Ascending aorta (tissue), 2 donors: ENCODE results near the gene NUDT3. TPM values are rescaled to one million over a fixed set of nuclear protein-coding genes. Genes with fewer than 3 reads are reported as not detected.

ENCODE experiments used
- DNase-seq, 2 donors: peaks; one replicate each; pipeline ENCODE4 v3.0.0-alpha.2; 2019; ENCODE audit warnings: low spot score in 2 of 2
- H3K27ac ChIP-seq, 2 donors: fragments of 200-600 bp; sonication (generic); one replicate each; pipeline ENCODE4 v1.5.1; 2016 to 2017; ENCODE audit warnings: mild to moderate bottlenecking in 1 of 2
- H3K27me3 ChIP-seq: fragments of 200-600 bp; sonication (generic); one replicate; pipeline ENCODE4 v1.5.1; 2017
- H3K36me3 ChIP-seq, 2 donors: fragments of 200-600 bp; sonication (generic); one replicate each; pipeline ENCODE4 v1.5.1; 2016
- H3K4me1 ChIP-seq, 2 donors: fragments of 200-600 bp; sonication (generic); one replicate each; pipeline ENCODE4 v1.5.1; 2016 to 2017; ENCODE audit warnings: mild to moderate bottlenecking in 1 of 2
- H3K4me3 ChIP-seq, 2 donors: fragments of 200-600 bp; sonication (generic); one replicate each; pipeline ENCODE4 v1.5.1; 2016 to 2017; ENCODE audit warnings: mild to moderate bottlenecking in 1 of 2
- H3K9me3 ChIP-seq, 2 donors: fragments of 200-600 bp; sonication (generic); one replicate each; pipeline ENCODE4 v1.5.1; 2016
- intact Hi-C: fragments of 100-400 bp; cut with DNase I; formaldehyde crosslinking; loops from one replicate; pipeline ENCODE4 v1.15.1; 2023
- total RNA-seq: library from RNA; depleted of rRNA; stranded (reverse); fragments of >200 nt; gene quantifications from one replicate; pipeline ENCODE4 v1.1.0, GENCODE V29; 2016
- TF ChIP-seq, protein P1 (sequence below), 3 experiments: fragments of 200-600 bp in 2 of 3; fragments of 450-650 bp in 1 of 3; sonication (generic) in 2 of 3; IDR thresholded peaks; one replicate each; pipeline ENCODE4 v1.5.1; 2016 to 2019; ENCODE audit warnings: antibody characterized with exemption in 3 of 3, mild to moderate bottlenecking in 1 of 3, moderate library complexity in 1 of 3

NUDT3 gene
- total RNA-seq, 1 donor from 2014 or later: 18.8 TPM

- DNase-seq: peak in 1 of 2 donors; percentile 62
- TF ChIP-seq, protein P1, sequence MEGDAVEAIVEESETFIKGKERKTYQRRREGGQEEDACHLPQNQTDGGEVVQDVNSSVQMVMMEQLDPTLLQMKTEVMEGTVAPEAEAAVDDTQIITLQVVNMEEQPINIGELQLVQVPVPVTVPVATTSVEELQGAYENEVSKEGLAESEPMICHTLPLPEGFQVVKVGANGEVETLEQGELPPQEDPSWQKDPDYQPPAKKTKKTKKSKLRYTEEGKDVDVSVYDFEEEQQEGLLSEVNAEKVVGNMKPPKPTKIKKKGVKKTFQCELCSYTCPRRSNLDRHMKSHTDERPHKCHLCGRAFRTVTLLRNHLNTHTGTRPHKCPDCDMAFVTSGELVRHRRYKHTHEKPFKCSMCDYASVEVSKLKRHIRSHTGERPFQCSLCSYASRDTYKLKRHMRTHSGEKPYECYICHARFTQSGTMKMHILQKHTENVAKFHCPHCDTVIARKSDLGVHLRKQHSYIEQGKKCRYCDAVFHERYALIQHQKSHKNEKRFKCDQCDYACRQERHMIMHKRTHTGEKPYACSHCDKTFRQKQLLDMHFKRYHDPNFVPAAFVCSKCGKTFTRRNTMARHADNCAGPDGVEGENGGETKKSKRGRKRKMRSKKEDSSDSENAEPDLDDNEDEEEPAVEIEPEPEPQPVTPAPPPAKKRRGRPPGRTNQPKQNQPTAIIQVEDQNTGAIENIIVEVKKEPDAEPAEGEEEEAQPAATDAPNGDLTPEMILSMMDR (IDR thresholded peaks at IDR 0.05): no peak
- intact Hi-C loops: loop anchor here (10.0 kb wide), 2 partner anchors 514 to 1484 kb away; partner anchors contain the start of gene SNRPC
- Histone ChIP-seq H3K36me3 (peaks cover 0 to 9% of the 10 kb centered on the region in 2 donors), H3K27me3 (no peaks in the 10 kb centered on the region), H3K4me1 (peaks cover 16 to 32% of the 10 kb centered on the region in 2 donors), H3K9me3 (no peaks in the 10 kb centered on the region), H3K4me3 (no peak overlapping the region), H3K27ac (no peak overlapping the region)
These were observed 151.9 kb downstream of the NUDT3 start for GRCh38 chr6:34240329-34241248.

DNA sequence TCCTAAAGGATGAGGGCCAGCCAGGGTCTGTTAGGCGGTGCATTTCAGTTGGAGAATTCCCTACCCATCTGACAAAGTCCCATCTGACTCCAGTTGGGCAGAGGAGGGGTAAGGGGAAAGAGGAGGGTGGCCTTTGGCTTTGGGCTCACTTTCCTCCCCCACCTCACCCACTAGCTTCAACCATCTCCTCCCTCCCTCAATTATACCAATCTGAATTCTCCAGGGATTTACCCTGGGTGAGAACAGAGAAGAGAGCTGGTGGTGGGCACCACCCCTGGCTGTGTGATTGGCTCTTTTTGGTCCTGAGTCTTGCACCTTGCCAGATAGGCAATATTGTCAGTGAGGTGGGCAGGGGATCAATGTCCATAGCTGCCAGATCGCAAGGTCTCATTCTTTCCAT, 152.6 kb downstream of the NUDT3 start:
- TF ChIP-seq, protein P1 (IDR thresholded peaks at IDR 0.05): no peak
- Histone ChIP-seq H3K4me1 (peaks cover 17 to 31% of the 10 kb centered on the region in 2 donors), H3K36me3 (peaks cover 0 to 9% of the 10 kb centered on the region in 2 donors), H3K27ac (no peak overlapping the region), H3K9me3 (no peaks in the 10 kb centered on the region), H3K27me3 (no peaks in the 10 kb centered on the region), H3K4me3 (no peak overlapping the region)
- no peak for DNase-seq
- intact Hi-C loops: loop anchor here (10.0 kb wide), 3 partner anchors 455 to 1485 kb away; partner anchors contain the start of genes ILRUN and SNRPC

- peak in 1 of 2 donors; percentile 44 for DNase-seq
These were observed 153.0 kb downstream of the NUDT3 start for GRCh38 chr6:34239500-34239825.

DNA sequence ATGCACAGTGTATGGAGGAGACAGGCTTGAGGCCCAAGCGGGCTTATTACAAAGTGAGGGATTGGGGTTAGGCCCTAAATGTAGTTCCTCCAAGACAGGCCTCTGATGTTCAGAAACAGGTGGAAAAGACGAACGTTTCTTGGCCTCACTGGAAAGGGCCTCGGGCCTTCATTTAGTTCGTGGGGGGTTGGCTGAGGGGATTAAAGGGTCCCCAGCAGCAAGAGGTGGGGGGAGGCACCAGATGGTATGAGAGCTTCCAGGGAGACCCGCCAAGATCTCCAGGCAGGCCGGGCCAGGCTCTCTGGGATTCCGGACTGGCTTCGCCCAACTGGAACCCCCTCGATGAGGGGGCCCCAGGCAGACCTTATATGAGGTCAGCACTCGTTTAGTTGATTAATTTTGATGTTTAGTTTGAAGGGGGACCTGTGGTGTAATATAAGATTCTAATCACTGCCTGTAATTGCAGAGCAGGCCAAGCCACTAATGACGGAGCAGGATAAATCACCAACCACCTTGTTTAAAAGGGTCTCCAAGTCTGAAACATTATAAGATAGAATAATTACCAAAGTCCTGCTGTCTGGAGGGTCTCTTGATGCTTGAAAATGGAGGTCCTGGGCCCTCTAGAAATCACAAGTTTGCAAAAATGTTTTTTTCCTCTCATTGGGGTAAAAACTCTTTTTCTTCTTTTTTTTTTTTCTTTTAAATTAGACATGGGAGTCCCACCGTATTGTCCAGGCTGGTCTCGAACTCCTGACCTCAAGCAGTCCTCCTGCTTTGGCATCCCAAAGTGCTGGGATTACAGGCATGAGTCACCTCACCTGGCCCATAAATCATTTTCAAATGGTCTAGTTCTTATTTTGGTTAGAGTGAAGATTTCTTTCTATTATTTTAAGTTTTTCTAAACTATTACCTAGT, 153.6 kb downstream of the NUDT3 start:
- H3K36me3 ChIP-seq: peaks cover 0 to 9% of the 10 kb centered on the region in 2 donors
- DNase-seq: peak in 1 of 2 donors; percentile 40
- H3K9me3 ChIP-seq: no peaks in the 10 kb centered on the region
- H3K27ac ChIP-seq: no peak overlapping the region
- H3K27me3 ChIP-seq: no peaks in the 10 kb centered on the region
- intact Hi-C loops: loop anchor here (10.0 kb wide), 1 partner anchor 456 kb away; the partner anchor contains the start of gene ILRUN
- TF ChIP-seq, protein P1 (IDR thresholded peaks at IDR 0.05): no peak
- H3K4me1 ChIP-seq: peaks cover 11 to 21% of the 10 kb centered on the region in 2 donors
- peak overlapping the region; percentile 66 for H3K4me3 ChIP-seq

More at GRCh38 chr6:34239500-34239825, 153.0 kb downstream of the NUDT3 start:
- intact Hi-C loops: loop anchor here (10.0 kb wide), 1 partner anchor 455 kb away; the partner anchor contains the start of gene ILRUN
- Histone ChIP-seq H3K27ac (no peak overlapping the region), H3K9me3 (no peaks in the 10 kb centered on the region), H3K27me3 (no peaks in the 10 kb centered on the region), H3K36me3 (peaks cover 0 to 9% of the 10 kb centered on the region in 2 donors), H3K4me3 (no peak overlapping the region), H3K4me1 (peaks cover 17 to 27% of the 10 kb centered on the region in 2 donors)
- TF ChIP-seq, protein P1 (IDR thresholded peaks at IDR 0.05): no peak
